Right renal cortex interstitium (tissue), 3 donors: ENCODE data around the gene MSMO1. TPM values are rescaled to one million over a fixed set of nuclear protein-coding genes. Genes with fewer than 3 reads are reported as not detected.

Experiments
- DNase-seq, 3 donors: peaks; one replicate each; pipeline ENCODE4 v3.0.0-alpha.2; 2013; ENCODE audit warnings: low read depth in 3 of 3, low spot score in 2 of 3
- polyA plus RNA-seq, 3 donors: library from polyadenylated mRNA; unstranded; fragments of 120-200 nt; gene quantifications; one replicate each; pipeline ENCODE4 v1.2.1, GENCODE V29; 2013; ENCODE audit not compliant: insufficient read length in 3 of 3

MSMO1 gene
- polyA plus RNA-seq, 3 donors: 64.5 to 79.5 (median 68.0) TPM

DNA sequence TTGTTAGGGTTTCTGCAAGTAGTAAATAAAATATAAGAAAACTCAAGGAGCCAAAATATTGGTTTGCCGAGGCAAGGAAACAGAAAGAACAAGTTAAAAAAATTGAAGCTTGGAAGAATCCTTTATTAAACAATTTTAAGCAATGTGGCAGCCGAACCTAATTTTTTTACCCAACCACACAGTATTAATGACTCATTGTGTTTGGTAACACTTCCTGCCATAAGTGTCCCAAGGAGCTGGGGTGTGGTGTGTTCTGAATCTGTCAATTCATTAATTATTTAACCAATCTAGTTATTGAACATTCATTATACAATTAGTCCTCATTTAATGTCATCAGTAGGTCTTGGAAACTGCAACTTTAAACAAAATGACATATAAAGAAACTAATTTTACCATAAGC lies 32.0 kb downstream of the MSMO1 start:
- no peak for DNase-seq

DNA sequence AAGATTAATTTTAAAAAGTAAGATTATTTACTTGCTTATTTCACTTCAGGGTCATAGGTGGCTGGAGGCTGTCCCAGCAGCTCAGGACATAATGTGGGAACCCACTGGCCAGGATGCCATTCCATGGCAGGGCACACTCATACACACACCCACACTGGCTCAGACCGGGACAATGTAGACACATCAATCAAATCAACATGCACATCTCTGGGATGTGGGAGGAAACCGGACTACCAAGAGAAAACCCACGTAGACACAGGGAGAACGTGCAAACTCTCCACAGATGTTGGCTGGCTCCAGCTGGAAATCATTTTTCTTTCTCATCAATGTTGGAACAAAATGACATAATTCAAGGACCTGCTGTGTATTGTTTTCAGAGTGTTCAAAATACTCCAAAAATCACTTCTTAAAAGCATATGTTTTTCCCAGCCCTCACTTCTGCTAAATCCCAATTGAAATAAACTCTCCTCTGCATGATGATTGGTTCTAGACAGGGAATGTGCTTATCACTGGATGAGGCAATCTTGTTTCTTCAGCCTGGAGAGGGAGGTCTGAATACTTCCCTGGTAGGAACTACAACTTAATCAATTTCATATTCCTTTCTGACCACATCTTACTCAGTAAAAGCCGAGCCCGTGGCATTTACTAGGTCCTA lies 32.7 kb downstream of the MSMO1 start:
- no peak for DNase-seq

DNA sequence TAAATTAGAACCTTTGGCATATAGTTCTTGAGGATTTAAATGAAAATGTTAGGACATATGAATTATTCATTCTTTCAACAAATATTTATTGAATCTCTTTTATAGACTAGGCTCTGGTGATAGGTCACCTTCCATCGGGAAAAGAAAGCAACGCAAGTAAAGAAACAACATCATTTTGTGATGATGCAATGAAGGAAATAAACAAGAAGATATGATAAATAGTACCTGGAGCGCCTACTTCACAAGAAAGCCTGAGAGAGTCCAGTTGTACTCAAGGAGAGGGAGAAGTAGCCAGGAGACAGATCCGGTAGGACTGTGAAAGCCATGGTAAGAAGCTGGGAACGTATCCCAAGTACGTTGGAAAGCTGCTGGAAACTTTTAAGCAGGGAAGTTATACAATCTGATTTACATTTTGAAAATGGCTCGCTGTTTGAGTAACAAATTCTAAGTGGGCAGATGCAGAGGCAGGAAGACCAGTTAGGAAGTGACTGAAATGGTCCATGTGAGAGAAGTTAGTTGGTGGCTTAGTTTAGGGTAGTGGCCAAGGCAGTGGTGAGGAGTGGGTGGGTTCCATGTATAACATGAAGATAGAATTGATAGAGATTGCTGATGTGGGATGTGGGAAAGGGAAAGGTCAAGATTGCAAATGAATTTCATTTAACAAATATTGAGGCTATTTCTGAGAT lies 33.7 kb downstream of the MSMO1 start:
- DNase-seq: no peak

DNA sequence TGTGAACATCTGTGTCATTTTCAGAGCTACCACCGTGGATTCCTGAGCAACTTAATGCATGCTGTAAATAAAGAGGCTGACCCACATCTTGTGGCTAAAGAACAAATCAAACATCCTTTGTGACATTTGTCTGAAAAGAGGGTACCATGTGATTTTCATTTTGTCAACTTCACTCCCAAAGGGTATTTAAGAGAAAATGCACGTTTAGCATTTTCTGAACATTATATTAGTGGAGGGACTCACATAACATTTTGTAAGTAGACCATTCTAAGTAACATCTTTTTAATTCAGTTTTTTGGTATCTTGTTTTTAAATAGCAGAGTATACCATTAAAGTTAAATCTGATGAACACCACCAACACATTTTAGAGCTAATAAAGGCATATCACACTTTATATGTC lies 34.3 kb downstream of the MSMO1 start:
- DNase-seq: no peak

DNA sequence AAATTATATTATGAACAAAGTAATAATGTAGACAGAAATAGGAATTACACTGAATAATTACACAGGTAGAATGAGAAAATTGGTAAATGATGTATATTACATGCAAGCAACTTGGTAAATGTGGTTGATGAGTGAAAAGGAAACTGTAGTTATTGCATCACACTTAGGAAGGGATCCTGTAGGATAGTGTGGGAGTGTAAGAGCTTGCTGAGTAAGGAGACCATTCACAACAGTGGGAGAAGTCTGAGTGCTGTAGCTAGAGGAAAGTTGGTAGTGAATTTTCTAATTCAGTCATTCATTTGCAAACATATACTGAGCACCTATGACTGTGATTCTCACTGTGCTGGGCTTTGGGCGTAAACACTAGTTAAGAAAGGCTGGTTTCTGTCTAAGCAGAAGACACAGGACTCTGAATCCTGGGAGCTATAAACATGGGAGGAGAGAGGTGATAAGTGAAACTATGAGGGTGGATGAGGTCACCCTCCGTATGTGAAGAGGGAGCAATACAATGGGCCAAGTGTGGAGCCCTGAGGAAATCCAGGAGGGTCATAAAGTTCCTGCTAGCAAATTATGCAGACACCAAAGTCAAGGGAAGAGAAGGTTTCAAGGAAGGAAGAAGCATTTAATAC lies 37.1 kb downstream of the MSMO1 start:
- no peak for DNase-seq

DNA sequence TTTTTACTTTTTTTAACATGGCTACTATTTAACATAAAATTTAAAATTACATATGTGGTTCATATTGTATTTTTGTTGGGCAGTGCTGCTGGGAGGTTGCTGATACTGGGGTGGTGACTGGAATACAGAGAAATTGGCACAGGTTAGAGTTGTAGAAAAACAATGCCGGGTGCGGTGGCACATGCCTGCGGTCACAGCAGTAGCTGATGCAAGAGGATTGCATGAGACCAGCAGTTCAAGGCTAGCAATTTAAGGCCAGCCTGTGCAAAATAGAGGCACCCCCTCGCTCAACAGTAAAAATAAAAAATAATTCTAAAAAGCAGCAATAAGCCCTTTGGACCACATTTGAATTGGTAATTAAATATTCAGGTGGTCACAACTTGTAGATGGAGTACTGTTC lies 39.6 kb downstream of the MSMO1 start:
- no peak for DNase-seq

DNA sequence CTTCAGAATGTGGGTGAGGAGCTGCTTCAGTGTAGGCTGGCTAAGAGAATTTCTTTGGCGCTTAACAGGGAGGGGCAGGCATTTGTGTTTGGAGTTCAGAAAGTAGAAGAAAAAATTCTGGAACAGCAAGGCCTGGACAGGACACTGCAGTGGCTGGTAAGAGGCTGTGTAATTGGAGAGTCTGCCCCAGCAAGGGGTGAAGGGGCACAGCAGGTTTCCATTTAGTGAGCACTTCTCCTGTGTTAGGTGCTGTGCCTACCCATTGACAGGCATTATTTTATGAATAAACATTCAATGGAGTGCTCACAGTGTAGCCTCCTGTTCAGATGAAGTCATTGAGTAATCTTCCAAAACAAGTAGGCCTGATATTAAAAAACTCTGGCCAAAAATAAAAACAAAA lies 40.6 kb downstream of the MSMO1 start:
- DNase-seq: no peak

DNA sequence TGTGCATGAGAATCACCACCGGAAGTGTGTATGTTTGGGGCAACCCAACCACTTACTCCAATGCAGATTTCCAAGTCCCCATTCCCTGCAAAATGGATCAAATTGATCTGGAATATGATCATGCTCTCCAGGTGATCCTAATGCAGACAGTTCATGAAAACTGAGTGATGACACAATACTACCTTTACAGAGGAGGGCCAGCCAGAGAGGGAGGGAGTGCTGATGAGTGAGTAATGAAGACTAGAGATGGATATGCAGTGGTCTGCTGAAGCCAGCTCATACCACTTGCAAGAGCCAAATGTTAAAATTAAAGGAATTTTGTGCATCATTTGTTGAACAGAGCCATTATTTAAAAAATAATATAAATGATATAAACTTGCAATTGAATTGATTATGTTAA lies 41.1 kb downstream of the MSMO1 start:
- DNase-seq: no peak

DNA sequence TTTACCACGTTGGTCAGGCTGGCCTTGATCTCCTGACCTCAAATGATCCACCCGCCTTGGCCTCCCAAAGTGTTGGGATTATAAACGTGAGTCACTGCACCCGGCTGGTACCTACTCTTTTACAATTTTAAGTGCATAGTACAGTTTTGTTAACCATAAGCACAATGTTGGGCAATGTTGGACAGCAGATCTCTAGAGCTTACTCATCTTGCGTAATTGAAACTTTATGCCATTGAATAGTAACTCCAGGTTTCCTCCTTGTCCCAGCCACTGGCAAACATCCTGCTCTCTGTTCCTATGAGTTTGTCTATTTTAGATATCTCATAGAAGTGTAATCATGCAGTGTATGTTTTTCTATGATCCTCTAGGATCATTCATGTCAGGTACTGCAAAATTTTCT lies 42.1 kb downstream of the MSMO1 start:
- no peak for DNase-seq

DNA sequence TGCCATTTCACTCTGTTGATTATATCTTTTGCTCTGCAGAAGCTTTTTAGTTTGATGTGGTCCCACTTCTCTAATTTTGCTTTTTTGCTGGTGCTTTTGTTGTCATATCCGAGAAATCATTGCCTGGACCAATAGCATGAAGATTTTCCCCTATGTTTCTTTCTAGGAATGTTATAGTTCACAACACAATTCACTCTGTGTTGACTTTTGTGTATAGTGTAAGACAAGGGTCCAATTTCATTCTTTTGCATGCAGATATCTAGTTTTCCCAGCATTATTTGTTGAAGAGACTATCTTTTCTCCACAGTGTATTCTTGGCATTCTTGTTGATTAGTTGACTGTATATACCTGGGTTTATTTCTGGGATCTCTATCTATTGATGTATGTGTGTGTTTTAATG lies 43.1 kb downstream of the MSMO1 start:
- no peak for DNase-seq

DNA sequence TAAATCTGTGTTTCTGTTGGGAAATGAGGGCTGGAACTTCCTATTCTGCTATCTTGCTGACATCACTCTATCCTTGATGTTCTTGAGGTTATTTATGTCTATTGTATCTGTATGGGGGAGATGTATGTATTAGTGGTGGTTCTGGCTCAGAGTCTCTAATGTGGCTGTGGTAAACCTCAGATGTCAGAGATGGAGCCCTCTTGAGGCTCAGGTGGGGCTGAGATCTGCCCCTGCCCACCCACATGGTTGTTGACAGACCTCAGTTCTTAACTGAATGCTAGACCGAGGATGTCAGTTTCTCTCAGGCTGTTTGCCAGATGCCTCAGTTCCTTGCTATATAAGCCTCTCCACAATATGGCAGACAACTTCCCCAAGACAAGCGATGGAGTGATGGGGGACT lies 48.0 kb downstream of the MSMO1 start:
- DNase-seq: no peak

DNA sequence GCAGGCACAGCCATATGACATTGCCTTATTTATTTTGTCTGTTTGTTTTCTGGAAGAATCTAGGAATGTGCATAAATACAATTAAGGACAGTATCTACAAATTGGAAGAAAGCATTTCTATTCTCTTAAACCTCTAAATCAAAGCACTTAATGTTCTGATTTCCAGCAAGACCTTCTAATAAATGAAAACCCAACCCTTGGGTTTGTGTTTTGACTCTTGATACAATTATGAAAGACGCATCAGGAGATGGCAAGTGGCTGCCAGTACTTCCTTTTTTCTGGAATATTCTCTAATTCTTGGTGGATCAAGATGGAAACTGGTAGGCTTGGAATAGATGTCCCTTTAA lies 50.9 kb downstream of the MSMO1 start:
- DNase-seq: no peak

DNA sequence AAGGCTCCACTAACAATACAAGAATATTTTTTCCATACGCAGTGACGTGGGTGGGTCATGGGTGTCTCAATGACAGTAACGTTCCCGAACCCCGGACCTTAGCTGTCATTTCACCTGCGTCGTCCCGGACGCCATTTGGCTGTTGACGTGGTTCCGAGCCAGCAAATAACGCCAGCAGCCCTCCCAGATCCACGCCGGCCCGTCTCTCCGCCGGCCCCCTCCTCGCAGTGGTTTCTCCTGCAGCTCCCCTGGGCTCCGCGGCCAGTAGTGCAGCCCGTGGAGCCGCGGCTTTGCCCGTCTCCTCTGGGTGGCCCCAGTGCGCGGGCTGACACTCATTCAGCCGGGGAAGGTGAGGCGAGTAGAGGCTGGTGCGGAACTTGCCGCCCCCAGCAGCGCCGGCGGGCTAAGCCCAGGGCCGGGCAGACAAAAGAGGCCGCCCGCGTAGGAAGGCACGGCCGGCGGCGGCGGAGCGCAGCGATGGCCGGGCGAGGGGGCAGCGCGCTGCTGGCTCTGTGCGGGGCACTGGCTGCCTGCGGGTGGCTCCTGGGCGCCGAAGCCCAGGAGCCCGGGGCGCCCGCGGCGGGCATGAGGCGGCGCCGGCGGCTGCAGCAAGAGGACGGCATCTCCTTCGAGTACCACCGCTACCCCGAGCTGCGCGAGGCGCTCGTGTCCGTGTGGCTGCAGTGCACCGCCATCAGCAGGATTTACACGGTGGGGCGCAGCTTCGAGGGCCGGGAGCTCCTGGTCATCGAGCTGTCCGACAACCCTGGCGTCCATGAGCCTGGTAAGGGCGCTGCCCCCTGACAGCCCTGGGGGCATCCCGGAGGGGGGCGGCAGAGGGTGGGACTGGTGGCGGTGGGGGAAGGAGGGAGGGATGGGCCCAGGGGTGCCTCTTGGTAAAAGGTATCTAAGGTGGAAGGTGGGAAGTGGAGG lies 51.5 kb downstream of the MSMO1 start, which contains the start of gene CPE:
Gene CPE (plus strand): TSS at position 264 of the 933 bp plus-strand sequence. CDS start 214 bp downstream, at position 478.
- DNase-seq: no peak

DNA sequence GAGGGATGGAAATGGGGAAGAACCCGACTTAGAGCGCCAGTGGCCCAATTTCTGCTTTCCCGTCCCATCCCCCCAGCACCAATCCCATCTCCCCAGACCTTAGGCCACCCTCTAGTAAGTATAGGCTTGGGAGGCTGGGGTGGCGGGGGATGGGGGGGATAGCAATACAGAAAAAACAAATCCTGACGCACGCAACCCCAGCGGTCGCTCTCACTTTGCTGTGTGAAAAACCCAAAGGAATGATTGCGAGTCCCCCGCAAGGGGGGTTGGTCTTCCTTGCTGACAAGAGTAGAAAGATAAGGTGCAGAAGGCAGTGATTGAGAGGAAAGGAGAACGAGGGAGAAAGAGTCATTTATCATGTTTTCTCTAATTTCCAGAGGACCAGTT lies 52.2 kb downstream of the MSMO1 start:
- no peak for DNase-seq

DNA sequence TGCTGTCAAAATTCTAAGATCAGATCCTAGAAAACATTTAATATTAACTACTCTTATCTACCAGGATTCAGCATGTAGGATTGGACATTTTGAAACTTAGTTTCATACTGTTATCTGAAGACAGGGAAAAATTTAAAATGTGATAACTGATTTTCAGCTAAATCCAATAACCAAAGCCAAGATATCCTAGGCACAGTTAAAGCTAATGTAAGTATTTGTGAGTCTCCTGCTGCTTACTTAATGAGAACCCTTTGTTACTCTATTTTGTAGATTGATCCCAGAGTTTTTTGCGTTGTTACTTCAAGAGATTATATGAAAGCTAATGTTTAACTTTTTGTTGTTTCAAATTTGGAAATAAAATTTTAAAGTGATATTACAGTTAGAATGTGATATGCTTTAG lies 53.3 kb downstream of the MSMO1 start:
- no peak for DNase-seq

DNA sequence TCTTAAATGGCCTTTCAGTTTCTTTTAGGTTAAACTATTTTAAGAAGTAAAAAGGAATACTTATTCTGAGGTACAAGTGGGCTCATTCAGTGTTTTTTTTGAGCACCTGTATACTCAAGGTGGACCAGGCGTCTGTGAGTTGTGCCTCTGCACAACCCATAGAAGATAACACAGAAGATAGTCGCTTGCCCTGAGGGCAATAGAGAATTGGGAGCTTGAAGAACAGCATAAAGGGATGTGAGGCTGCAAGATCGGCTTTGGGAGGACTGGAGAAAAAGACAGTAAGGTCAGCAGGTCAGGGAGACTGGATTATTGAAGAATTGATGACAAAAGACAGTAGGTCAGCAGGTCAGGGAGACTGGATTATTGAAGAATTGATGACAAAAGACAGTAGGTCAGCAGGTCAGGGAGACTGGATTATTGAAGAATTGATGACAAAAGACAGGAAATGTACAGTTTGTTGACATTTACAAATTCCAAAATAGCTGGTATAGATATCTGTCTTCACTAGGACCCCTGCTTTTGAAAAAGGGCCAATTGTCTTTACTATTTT lies 54.4 kb downstream of the MSMO1 start:
- no peak for DNase-seq

DNA sequence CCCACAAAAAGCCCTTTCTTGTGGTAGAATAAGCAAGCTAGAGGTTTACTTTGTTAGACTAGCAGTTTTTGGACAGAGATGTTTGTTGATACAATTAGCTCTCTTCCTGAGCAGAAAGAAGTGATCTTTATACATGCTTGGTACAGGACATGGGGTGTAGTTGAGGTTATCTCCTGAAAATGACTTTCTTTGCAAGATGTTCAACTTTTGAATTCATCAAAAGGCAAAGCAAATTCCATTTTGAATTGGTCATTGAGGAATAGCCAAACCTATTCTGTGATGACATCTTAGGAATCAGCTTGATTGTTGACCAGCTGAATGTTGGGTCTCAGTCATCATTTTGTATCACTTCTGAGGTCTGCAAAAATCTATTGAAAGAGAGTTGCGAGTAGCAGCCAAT lies 55.2 kb downstream of the MSMO1 start:
- DNase-seq: no peak

DNA sequence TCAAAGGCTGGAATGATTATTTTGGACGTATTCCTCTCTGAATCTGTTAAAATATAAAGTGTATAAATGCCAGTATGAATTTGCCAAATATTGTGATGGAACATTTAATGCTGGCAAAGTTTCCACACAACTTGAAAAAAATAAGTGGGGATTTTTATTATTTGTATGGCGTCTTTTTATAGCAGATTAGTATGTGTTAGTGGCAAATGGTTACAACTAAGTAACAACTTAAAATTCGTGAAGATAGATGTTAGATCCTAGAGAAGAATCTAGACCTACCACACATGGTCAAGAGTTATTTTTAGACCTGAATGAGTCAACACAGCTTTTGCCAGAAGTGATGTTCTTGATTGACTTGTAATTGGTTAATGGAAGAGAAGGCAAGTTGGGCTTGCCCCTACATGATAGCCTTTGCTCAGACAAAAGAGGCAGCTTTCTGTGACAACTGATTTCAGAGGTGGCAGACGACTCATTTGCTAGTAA lies 56.2 kb downstream of the MSMO1 start:
- DNase-seq: no peak

DNA sequence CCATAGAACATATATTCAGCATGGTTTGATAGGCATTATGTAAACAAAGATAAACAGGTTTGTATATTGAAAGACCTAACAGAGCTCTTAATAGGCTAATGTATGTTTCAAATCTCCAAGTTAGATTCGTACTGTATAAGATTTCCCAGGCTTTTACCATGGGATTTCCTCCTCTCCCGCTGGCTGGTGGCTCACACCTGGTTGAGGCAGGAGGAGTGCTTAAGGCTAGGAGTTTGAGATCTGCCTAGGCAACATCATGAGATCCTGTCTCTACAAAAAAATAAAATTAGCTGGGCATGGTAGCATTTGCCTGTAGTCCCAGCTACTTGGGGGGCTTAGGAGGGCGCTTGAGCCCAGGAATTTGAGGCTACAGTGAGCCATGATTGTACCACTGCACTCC lies 56.7 kb downstream of the MSMO1 start:
- no peak for DNase-seq

DNA sequence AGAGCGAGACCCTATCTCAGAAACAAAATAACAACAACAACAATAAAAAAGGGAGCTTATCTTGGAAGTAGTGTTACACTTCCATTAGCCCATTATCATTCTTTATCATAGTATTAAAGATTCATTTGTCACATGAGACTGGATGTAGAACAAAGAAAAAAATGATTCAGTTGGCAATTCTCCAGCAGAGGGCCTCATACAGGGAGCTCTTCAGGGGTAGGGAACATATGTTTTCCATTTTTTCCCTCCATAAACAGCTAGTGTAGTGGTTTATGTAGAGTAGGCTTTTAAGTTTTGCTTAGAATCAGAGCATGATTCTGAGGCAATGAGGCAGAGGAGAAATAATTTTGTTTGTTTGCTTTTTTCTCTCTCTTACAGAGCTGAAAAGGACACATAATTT lies 57.1 kb downstream of the MSMO1 start:
- DNase-seq: no peak

DNA sequence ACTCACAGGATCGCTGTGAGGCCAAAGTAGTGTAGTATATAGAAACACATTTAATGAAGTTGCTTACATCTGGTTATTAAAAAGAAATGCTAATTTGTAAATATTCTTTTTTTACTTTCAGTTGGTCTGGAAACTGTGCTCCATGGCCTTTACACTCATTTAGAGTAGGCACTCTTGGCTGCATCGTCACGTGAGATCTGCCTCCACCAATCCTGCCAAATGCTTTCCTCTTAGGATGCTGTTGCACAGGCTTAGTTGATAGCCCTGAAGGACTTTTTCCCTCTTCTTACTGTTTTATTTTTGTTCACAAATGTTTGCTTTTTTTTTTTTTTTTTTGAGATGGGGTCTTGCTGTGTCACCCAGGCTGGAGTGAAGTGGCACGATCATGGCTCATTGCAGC lies 57.7 kb downstream of the MSMO1 start:
- DNase-seq: no peak
